Measurements from ENCODE around the gene SREK1.
"Not testable (repeated sequence)": the region's sequence is repeated elsewhere in the genome, so short reads cannot be mapped to it uniquely, and the experiment has no call there.

SREK1 gene

DNA sequence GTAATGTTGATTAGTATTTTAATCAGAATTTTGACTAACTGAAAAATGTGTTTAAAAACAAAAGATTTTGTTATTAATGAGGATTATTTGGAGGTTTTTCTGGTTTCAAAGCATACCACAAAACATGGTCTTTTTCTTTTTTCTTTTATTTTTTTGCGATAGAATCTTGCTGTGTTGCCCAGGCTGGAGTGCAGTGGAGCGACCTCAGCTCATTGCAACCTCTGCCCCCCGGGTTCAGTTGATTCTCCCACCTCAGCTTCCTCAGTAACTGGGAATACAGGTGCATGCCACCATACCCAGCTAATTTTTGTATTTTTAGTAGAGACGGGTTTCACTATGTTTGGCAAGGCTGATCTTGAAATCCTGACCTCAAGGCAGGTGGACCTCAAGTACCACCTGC is 24.1 kb downstream of the SREK1 start:
- no peak for FAIRE-seq

DNA sequence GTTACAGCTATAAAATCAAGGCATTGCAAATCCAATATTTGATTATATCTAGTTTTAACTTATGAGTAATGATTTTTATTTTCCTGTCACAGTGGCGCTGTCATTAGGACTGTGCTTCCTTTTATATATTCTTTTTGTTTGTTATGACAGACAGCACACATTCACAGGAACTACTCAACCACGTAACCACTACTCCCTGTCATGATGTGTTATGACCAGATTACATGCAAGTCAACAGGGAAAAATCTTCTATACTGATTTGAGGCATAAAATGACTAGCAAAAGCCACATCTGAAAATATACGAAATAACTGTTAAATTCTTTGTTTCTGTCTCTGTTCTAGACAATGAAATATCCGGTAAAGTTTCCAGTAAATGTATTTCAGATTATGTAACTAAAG is 25.4 kb downstream of the SREK1 start:
- FAIRE-seq = no peak

DNA sequence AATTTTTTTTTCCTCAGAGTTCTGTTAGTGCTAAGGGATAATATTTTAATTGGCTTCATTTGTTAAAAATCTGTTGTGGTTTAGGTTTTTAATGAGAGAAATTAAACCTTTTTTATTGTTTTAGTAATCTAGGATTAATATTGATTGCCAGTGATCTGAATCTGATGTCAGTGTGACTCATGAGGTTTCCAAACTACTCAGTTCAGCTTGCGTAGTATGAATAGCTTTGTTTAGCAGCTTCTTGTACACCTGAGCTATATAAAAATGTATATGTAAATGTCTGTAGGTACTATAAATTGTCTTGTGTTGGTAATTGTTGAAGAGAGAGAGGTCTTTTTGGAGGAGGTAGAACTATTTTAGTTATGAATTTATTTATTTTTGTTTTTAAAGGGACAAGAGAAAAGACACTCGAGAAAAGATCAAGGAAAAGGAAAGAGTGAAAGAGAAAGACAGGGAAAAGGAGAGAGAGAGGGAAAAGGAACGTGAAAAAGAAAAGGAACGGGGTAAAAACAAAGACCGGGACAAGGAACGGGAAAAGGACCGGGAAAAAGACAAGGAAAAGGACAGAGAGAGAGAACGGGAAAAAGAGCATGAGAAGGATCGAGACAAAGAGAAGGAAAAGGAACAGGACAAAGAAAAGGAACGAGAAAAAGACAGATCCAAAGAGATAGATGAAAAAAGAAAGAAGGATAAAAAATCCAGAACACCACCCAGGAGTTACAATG is 26.3 kb downstream of the SREK1 start:
- FAIRE-seq = no peak

DNA sequence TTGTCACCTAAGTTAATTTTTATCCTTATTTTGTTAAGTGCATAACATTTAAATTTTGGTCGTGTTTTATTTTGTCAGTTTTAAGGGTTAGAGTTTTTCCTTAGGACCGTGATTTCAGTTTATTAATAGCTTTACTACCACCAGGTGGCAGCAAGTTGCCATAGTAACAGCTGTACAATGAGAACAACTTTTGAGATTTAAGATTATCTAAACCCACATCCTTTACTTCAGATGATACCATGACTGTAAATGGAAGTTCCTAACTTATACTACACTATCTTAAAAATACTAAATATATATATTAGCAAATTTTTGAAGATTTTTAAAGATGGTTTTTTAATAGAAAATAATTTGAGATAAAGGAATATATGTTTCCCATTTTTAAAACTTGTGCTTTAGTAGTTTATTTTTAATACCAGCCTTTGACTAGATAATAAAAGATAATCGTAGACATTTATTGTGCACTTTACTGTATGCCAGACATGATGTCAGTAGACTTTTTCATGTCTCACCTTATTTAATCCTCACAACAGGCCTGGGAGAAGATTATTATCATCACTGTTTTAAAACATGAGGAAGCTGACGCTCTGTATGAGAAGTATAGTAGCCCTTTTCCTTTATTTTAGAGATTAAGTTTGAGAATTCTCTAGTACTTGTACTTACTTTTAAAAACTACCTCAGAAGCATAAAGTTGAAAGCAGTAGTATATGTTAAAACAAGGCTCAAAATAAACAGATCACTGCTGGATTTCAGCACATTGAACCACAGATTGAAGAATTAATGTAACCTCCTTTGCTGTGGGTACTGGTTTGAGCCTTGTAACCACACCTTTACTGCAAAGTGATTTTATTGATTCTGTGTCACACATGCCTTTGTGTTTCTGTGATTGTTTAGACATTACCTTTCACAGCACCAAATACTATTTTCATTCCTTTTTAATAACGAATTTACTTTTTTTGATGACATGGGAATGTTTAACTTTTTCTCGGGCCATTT is 27.5 kb downstream of the SREK1 start:
- peak; percentile 85 for FAIRE-seq

DNA sequence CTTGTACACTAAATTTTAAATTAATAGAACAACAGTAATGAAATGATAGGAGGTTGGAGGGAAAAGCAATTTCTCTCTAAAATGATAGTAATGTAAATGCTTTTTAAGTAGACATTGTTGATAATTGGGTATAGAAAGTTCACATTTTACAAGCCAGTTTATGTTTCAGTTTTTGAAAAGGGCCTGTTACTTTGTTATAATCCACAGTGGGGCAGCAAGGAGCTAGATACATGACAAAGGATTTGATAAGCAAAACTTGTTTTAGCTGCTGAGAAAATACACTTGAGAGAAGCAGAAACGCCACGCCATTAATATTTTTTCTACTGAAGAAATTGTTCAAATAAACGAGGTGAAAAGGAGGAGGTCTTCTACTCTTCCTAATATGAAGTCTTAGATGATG is 30.2 kb downstream of the SREK1 start:
- no peak for FAIRE-seq

DNA sequence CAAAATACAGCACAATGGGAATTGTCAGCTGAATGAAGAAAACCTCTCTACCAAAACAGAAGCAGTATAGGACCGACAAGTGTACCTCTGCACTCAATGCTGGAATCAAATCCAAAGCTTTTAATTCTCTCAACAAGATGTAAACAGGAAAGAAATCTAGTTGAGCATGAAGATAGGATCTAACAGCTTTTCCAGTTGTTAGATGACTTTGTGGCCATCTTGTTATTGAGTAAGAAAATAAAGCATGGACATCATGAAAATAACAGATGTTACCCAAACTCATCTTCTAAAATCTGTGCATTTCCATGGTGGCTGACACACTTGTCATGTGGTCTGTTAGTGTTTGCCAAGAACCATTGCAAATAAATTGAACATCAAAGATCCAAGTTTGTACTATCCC is 34.7 kb downstream of the SREK1 start:
- no peak for FAIRE-seq

DNA sequence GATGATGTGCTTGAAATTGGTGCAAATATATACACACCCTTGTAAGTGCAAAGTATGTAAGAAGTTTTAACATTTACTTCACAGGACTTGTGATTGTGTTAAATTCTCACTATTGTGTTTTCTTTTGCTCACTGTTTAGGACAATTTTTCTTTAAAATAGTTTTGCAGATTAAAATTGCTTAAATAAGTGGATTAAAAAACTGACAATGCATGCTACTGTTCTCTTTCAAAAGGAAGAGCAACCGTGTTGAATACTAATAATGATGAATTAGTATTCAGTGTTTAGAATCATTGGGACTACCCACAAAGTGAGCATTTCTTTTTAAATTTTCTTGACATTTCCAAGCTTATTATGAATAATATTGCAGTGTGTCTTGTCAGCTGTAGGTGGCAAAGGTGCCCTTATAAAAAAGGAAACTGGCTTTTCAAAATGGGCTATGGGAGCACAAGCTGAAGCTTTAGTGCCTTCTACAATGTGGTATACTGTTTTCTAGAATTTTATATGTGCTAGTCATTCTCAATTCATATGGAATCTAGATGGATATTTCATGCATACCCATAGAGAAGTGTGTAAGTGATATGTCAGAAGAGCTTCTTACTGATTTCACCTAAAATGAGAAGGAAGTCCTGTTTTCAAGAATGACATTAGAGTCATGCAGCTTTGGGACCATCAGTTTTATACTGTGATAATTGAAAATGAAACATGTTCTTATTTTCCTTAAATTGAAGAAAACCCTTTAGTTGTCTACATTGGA is 35.4 kb downstream of the SREK1 start:
- no peak for FAIRE-seq

DNA sequence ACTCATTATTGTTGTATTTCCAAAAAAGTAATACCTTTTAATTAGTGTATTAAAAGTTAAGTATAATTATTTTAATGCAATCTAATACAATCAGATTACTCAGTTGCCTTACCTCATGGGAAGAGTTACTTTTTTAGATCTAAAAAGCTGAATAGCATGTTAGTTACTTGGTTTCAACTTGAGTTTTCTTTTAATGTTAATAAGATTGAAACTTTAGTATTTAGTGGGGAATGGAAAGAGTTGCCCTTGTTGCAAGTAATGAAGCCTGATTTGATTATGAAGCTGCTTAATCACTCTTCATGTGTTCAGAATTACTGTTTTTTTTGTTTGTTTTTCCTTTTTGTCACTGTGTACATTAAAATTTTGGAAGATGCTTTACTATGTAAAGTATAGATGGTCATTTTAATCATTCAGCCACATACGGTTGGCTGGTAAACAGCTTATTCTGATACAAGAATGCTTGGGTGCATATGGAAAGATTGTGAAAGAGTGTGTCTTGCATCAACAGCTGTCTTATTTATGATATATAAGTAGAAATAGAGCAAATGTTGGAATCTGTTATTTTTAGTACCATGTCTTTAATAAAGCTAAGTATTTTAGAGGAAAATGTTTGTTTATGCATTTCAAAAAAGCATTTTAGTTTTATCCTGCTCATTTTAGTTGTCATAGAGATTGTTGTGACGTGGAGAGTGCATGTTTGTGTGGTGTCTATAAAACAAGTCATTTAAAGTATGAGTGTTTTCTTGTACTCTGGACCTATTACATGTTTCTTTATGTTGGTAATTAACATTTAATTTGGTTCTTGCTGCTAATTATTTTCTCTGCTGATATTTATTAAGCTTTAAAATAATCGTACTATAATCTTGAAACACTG is 36.4 kb downstream of the SREK1 start:
- FAIRE-seq = no peak

DNA sequence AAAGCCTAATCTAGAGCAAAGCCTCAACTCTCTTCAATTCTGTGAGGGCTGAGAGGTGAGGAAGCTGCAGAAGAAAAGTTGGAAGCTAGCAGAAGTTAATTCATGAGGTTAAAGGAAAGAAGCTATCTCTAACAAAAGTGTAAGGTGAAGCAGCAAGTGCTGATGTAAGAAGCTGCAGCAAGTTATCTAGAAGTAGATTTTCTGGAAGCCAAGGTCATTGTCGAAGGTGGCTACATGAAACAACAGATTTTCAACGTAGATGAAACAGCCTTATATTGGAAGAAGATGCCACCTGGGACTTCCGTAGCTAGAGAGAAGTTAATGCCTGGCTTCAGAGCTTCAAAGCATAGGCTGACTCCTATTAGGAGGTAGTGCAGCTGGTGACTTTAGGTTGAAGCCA is 42.0 kb downstream of the SREK1 start:
- FAIRE-seq = no peak

DNA sequence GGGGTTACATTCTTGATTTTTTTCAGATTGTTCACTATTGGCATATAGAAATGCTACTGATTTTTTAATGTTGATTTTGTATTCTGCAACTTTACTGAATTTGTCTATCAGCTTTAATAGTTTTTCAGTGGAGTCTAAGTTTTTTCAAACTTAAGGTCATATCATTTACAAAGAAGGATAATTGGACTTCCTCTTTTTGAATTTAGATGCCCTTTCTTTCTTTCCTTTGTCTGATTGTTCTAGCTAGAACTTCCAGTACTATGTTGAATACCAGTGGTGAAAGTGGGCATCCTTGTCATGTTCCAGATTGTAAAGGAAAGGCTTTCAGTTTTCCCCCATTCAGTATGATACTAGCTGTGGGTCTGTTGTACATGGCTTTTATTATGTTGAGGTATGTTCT is 49.3 kb downstream of the SREK1 start:
- no peak for FAIRE-seq

DNA sequence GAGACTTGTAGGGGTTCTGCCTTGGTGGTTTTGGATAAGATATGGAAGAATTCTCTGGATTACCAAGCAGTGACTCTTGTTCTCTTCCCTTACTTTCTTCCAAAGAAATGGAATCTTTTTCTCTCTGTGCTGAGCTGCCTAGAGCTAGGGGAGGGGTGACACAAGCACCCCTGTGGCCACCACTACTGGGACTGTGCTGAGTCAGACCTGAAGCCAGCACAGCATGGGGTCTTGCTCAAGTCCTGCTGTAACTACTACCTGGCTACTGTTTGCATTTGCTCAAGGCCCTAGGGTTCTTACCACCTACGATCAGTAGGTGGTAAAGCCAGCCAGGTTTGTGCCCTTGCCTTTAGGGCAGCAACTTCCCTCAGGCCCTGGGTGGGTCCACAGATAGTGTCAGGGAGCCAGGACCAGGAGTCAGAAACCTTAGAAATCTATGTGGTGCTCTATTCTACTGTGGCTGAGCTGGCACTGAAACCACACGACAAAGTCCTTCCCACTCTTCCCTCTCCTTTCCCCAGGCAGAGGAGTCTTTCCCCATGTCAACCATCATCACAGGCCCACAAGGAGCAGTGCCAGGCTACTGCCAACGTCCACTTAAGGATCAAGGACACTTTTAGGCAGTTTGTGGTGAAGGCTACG is 53.8 kb downstream of the SREK1 start:
- FAIRE-seq = no peak

DNA sequence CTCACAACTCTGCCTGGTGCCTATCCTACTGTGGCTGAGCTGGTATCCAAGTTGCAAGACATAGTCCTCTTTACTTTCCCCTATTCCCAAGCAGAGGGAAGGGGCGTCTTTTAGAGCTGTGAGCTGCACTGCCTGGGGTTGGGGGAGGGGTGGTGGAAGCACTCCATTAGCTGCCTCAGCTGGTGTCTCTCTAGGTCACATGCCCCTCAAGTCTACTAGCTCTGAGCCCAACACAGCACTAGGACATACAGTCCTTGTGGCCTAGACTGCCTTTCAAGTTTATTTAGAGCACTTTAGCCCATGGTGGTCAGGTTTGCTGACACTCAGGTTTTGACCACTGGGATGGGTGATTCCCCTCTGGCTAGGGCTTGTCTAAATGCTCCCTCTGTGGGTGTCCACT is 54.7 kb downstream of the SREK1 start:
- FAIRE-seq = no peak

DNA sequence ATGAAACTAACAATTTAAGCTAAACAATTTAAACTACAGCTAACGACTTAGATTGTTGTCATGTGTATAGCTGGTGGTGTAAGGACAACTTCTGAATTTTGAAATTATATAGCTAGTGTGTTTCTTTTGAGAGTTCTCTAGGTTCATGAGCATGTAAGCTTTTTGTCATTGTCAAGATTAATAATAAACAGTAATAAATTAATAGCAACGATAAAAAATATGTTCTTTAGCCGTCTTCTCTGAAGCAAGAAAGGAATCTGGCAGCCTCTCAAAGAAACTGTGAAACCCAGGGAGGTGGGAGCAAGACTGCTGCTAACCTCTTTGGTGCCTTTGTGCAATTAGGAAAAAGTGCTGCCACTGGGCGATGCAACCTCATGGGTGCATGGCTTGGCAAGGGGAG is 59.4 kb downstream of the SREK1 start:
- peak; percentile 18 for FAIRE-seq

DNA sequence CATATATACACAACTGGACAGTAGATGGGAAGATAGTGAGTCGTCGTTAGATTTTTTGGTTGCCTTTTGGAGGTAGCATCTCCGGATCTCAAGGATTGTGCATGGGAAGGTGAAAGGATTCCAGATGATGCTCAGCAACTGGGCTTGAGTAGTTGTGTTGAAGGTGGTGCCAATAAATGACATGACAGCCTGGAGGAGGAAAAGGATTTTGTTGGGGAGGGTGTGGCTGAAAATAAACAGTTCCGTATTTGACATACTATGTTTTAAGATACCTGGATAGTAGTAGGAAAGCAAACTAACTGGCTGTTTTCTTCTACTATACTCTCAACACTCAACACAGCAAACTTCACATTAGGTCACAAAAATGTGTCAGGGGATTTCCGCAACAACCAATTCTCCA is 62.4 kb downstream of the SREK1 start:
- FAIRE-seq = no peak

DNA sequence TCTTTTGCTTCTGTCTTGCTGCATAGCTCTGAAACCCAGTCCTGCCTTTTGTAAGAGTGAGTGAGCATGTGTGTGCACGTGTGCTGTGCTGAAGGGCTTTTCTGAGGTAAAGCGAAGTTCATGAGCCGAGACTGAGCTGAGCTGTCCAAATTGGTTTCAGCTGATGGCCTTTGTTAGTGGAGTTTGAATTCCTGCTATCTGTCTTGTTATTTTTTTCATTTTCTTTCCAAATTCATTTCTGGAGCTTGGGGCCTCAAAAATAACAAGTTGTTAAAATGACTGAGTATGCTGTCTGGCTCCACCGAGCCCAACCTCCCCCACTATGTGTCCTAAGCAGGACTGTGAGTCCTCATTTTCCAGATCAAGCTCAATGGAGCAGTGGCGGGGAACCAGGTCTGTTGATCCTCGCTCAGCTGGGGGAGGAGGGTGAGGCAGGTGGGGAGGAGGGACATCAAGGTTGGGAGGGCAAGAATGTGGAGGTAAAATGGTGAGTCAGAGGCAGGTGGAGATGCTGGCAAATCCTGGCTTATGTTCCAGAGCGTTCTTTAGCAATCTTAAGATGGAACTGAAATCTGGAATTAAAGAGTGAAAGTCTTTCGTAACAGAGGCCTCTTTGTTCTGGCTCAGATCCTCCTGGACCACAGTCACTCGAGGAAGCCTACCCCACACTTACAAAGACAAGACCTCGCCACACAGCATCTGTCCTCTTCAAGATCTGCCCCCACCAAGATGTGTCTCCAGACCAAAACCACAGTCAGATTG is 63.9 kb downstream of the SREK1 start:
- FAIRE-seq = peak; percentile 4

DNA sequence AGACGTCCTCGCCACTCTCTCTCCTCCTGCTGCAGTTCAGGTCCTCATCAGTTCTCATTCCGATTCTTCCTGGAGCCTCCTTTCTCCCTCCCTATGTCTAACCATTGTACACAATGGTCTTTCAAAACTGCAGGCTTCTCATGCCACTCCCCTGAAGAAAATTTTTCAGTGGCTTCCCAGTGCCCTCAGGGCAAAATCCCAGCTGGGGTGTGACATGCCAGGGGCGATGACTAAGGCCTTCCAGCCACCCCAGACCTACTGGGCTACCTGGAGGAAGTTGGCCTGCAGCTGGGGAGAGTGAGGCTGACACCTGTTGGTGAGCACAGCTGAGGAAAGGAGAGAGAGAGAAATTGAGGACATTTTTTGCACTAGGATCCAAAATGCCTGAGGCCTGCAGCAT is 65.2 kb downstream of the SREK1 start:
- FAIRE-seq = no peak

DNA sequence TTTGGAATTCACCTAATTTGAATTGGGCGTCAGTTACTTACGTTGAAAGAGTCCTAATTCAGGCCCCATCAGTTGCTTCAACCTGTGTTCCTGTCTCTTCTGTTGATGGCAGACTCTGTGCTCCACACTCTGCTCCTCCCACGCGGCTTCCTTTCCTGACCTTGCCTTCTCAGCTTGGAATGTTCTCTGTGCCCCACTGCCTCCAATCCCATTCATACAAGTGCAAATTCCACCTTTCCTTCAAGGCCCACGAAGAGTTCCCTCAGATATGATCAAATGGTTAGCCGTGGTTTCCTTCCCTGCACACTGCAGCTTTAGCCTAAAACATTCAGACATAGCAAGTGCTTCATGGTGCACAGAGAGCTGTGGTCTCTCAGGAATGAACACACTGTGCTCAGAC is 65.7 kb downstream of the SREK1 start:
- no peak for FAIRE-seq

DNA sequence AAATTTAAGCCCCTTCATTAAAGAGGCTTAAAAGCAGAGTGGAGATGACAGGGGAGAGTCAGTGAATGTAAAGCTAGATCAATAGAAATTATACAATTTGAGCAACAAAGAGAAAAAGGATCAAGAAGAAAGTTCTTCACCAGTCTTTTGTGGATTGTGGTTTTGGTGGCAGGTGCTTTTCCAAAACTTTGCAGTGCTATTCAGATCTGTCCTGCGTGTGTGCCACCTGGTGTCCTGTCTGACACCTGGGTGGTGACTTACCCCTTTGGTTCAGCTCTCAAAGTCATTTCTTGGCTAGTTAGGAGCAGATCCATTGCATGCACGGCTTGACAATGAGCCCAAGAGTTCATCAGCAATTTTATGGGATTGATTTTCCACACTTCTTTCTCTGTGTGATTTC is 69.4 kb downstream of the SREK1 start:
- FAIRE-seq = no peak

DNA sequence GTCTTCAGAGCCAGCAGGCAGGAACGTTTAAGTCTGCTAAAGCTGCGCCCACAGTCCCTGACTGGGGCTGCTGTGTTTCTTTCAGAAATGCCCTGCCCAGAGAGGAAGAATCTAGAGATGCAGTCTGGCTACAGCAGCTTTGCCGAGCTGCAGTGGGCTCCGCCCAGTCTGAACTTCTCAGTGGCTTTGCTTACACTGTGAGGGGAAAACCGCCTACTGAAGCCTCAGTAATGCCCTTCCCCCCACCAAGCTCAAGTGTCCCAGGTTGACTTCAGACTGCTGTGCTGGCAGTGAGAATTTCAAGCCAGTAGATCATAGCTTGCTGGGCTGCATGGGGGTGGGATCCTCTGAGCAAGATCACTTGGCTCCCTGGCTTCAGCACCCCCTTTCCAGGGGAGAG is 78.4 kb downstream of the SREK1 start:
- no peak for FAIRE-seq

DNA sequence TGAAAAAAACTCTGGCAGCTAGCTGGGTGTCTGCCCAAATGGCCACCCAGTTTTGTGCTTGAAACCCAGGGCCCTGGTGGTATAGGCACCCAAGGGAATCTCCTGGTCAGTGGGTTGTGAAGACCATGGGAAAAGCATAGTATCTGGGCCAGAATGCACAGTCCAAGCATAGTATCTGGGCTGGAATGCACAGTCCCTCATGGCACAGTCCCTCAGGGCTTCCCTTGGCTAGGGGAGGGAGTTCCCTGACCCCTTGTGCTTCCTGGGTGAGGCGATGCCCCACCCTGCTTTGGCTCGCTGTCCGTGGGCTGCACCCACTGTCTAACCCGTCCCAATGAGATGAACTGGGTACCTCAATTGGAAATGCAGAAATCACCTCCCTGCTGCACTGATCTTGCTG is 78.8 kb downstream of the SREK1 start:
- FAIRE-seq = not testable (repeated sequence)

DNA sequence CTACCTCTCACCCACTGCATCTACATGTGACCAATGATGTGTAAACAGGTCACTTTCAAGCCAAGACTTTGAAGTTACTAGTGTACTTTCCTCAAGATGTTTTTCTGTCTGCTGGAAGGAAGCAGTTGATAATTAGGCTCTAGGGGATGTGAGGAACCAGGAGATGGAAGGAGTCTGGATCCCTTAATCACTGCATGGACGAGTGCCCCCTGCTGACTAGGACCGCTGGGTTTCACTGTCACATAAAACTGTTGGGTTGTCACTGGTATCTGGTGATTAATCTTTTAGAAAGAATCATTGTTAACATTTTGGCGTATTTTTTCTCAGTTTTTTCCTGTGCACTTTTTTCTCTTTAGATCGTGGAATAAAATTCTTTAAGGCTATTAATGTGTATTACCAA is 79.5 kb downstream of the SREK1 start:
- FAIRE-seq = no peak
